Measurements from ENCODE around the gene TRRAP. TPM values are rescaled to one million over a fixed set of nuclear protein-coding genes. Genes with fewer than 3 reads are reported as not detected.
"Not testable (repeated sequence)": the region's sequence is repeated elsewhere in the genome, so short reads cannot be mapped to it uniquely, and the experiment has no call there.

Gene TRRAP
- polyA plus RNA-seq (ENCODE audit: insufficient read length in 10 of 10): 10 to 100 TPM; 19.1 to 30.0 (median 22.2) TPM
- long read RNA-seq, donor 1: 0 reads
- long read RNA-seq, donor 2: 0 reads
- long read RNA-seq, donor 3: 0 reads
- long read RNA-seq, donor 4: 0 reads
- long read RNA-seq, donor 5: 0 reads
- long read RNA-seq, donor 6: 0 reads
- long read RNA-seq, donor 7, partial matches to known transcripts: 5 of 5 reads
- long read RNA-seq, donor 7, other reads (novel, unspliced or antisense): 0 of 5 reads
- long read RNA-seq, donor 8: 0 reads
- long read RNA-seq, donor 9: 0 reads

- DNase-seq: peak; percentile 64 to 94 (median 83)
These were observed at the start of gene TRRAP for GRCh38 chr7:98878365-98879197. Gene TRRAP, plus strand, starts transcription at chr7:98878532. Its CDS starts 2,619 bp downstream, at chr7:98881151.

- DNase-seq: no peak
These were observed 47.3 kb upstream of the TRRAP start for GRCh38 chr7:98830972-98831548.

- no peak for DNase-seq
These were observed 46.6 kb upstream of the TRRAP start for GRCh38 chr7:98831641-98832221.

GRCh38 chr7:98833022-98833421, 45.3 kb upstream of the TRRAP start:
- DNase-seq: no peak

GRCh38 chr7:98834949-98835348, 43.4 kb upstream of the TRRAP start:
- DNase-seq: no peak

GRCh38 chr7:98836811-98837629, 41.3 kb upstream of the TRRAP start:
- DNase-seq: peak in 1 of 3 donors; percentile 39

- no peak for DNase-seq
These were observed 40.7 kb upstream of the TRRAP start for GRCh38 chr7:98837630-98837972.

- DNase-seq: no peak
These were observed 38.2 kb upstream of the TRRAP start for GRCh38 chr7:98840096-98840495.

- DNase-seq: no peak
These were observed 37.6 kb upstream of the TRRAP start for GRCh38 chr7:98840722-98841121.

GRCh38 chr7:98841179-98841997, 36.9 kb upstream of the TRRAP start:
- peak; percentile 30 to 56 (median 44) for DNase-seq

GRCh38 chr7:98842552-98842951, 35.8 kb upstream of the TRRAP start:
- DNase-seq: not testable (repeated sequence)

- DNase-seq: no peak
These were observed 29.4 kb upstream of the TRRAP start for GRCh38 chr7:98848918-98849317.

GRCh38 chr7:98852826-98853225, 25.5 kb upstream of the TRRAP start:
- DNase-seq: peak in 1 of 3 donors; percentile 41

- peak in 1 of 3 donors; percentile 26 for DNase-seq
These were observed 22.5 kb upstream of the TRRAP start for GRCh38 chr7:98855610-98856422.

- no peak for DNase-seq
These were observed 18.3 kb upstream of the TRRAP start for GRCh38 chr7:98860071-98860470.

GRCh38 chr7:98862203-98862602, 16.1 kb upstream of the TRRAP start:
- DNase-seq: no peak

GRCh38 chr7:98862716-98863420, 15.5 kb upstream of the TRRAP start:
- no peak for DNase-seq

- DNase-seq: no peak
These were observed 14.7 kb upstream of the TRRAP start for GRCh38 chr7:98863601-98864000.
